ENCODE measurements around the gene USP2.
A peak's percentile ranks its signal among the peaks of the same experiment; 100 is the strongest.

Gene USP2

DNA sequence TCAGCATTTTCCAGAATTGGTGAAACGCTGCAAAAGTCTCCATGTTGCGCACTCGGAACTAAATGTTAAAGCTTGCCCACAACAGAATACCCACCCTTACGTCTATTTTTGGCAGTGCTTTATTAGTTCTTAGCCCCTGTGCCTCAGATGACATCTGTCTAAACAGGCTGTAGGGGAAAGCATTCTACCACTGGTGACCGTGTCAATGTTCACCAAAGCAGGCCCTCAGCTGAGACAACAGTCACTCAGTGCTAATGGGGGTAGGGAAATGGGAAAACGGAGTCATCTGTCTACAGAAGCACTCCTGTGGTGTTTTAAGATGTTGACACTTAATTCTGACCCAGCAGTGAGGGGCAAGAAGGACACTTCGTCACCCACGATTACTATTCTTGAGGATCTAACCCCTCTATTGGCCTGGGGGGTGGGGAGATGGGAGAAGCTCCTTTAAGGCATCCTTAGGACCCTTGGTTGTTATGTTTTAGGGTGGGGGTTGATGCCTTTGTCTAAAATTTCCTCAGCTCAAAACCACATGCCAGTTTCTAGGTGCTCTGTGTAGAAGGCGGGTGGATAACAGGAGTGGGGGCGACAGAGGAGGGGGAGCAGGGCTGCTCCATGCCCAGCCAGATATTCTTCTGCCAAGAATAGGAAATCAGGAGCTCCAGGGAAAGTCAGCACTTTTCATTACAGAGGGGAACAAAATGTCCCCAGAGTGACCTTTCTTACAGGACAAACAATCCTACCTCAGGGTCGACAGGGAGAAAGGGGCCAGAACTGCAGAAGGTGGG lies 19.4 kb downstream of the USP2 start:
- DNase-seq = no peak

DNA sequence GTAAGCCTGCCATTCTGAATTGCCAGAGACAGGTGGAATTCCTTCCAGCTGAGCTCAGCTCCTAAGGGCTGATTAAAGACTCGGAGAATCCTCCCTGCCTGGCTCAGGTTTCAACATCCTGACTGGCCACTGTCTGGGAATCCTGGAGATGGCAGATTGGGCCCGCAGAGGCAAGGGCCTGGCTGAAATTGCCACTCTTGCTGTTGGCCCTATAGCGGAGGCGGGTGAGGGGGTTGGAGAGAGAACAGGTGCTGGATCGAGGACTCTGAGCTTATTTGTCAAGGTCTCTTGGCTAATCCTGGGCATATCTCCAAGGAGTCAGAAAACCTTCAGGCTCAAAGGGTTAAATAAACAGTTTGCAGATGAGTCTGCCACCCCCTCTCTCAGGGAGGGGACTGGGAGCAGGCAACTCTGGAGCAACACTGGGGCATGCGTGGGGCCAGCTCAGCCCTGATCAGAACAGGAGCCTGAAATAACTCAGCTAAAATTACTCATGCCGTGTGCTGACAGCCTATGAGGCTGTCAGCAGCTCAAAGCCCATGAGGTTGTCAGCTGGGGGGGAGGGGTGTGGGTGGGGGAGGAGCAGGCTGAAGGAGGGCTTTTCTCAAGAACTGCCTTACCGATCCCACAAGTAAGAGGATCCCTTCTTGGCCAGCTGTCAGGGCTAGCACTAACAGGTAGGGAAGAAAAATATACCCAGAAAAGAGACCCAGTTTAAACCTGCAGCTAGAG lies 20.3 kb downstream of the USP2 start:
- DNase-seq = peak; percentile 67

GRCh38 chr11:119359365-119360214 lies 21.9 kb downstream of the USP2 start:
- no peak for DNase-seq

DNA sequence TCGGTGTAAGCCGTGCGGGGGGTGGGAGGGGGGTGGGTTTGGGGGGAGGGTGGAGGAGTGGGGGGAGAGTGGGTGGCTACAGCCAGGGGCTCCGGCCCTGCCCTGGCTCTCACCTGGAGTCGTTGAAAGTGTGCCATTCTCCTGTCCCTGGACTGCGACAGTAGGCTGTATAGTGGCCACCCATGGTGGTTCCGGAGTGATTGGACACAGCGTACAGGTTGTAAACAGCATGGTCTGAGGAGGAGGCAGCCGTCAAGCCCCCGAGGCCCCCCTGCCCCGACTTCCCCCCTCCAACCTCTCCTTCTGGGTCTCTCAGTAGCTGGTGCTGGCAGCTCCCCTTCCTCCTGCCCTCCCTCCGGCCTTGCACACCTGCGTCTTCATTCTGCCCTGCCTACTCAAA lies 24.4 kb downstream of the USP2 start:
- DNase-seq = no peak

GRCh38 chr11:119356349-119357031 lies 25.0 kb downstream of the USP2 start:
- DNase-seq = peak; percentile 85

GRCh38 chr11:119355091-119355843 lies 26.2 kb downstream of the USP2 start:
- DNase-seq = no peak

DNA sequence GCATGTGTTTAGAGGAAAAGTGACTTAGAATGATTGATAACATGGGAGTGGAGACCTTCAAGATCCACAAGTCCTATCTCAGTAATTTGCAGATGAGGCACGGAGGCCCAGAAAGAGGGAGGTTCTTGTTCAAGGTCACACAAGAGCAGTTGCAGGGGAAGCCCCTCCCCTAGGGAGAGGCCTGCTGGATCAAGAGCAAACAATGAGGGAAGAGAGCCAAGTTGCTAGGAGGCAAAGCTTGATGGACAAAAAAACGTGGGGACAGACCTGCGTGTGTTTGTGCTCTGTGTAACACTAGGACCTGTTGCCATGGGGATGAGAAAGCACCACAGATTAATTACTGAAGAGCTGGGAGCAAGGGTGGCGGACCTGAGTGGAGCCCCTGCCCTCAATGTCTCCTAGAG lies 28.6 kb downstream of the USP2 start:
- DNase-seq = no peak

- no peak for DNase-seq
Observed at GRCh38 chr11:119351232-119351631, 30.3 kb downstream of the USP2 start.

DNA sequence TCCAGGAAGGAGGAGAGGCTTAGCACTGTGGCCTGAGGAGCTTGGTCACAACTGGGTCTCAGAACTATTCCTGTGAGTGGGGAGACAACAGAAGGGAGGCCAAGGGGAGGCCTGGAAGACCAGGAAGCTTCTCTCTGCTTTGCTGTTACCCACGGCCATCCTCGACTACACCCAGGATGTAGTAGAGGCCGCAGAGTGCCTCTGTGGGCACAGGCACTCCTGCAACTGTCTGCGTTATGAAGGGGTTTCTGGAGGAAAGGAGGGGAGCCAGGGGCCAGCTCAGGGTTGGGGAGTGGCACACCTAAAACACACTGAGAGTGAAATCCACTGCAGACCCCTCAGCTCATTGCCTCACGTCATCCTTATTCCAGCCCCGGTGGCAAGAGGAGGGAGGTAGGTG lies 31.2 kb downstream of the USP2 start:
- no peak for DNase-seq

DNA sequence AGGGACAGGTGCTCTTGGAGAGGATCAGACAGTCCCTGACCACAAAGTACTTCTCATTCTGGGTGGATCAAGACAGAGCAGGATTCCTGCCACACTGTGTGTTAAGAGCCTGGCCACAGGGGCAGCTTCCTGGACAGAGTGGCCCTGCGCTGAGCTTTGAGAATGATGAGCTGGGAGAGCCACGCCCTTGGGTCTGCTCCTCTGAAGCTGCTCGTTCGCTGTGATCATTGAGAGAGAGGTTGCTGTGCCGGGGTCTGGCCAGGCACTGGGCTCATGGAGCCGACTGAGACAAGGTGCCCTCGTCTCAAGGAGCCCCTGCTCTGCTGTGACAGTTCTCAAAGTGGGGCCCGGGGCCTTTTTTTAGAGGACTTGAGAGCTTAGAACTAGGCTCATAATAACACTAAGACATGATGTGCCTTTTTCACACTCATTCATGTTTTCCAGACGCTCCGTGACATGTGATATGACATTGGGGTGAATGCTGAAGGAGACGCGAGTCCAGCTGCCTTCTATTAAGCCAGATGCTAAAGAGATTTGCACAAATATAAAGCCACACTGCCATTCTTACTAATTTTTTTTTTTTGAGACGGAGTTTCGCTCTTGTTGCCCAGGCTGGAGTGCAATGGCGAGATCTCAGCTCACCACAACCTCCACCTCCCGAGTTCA lies 33.4 kb downstream of the USP2 start:
- DNase-seq = no peak

DNA sequence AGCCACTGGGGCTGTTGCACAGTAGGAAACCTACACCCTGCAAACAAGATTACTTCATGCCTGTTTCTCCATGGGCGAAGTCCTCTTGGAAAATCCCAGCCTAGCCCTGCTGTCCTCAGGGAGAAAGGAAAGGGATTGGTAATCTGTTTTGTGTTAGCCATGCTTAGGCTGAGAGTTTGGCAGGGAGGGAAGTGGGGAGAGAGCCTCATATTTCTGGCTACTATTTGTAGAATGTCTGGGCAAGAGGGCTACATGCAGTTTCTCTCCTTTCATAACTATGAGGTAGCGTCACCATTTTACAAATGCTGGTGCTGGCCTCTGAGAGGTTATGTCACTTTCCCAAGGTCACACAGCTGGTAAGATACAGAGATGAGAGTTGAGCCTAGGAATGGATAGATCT lies 34.2 kb downstream of the USP2 start:
- DNase-seq = no peak

GRCh38 chr11:119346605-119347004 lies 34.9 kb downstream of the USP2 start, which contains the start of gene MFRP:
Gene MFRP (minus strand): TSS chr11:119346705. CDS start chr11:119346513, 192 bp downstream.
- no peak for DNase-seq

DNA sequence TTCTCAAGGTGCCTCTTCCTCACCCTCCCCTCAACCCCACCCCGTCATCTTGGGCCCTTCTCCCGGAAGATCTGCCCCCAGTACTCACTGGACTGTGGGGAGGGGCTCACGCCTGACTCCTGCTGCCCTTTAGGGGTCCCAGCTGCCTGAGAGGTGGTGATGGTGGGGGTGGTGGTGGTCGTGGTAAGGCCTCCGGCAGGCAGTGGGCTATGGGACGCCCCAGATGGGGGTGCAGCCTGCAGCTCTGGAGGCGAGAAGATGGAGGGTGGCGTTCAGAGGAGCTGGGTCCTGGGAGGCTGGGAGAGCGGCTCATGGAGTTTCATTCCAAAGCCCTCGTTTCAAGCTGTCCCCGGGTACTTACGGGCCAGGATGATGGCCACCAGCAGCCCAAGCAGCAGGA lies 35.8 kb downstream of the USP2 start:
- no peak for DNase-seq

DNA sequence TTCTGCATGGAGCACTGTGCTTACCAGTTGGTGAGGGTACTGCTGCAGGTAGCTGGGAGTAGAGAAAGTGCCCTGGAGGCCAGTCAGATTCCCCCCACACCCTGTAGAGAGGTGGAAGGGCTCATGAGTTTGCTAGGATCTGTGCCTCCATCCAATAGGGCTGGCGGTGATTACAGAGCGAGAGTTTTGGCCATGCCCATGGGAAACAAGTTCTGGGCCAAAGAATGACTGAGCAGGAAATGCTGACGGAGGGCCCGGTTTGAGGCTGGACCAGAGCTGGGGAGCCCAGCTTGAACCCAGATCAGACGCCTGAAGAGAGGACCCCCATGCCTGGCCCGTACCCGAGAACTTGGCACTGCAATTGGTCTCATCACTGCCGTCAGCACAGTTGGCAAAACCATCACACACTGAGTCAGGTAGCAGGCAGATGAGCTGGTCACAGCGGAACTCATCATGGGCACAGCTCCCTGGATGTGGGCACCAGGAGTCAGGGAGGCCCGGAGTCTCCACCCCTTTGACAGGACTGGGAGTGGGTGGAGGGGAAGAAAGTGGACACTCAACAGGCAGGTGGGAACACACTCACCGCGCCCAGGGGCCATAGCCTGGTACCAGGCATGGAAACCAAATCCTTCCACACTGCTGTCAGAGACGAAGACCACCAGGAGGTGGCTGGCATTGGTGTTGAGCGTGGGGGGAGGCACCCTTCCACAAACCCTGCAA lies 37.0 kb downstream of the USP2 start:
- DNase-seq = no peak

GRCh38 chr11:119343726-119344125 lies 37.8 kb downstream of the USP2 start:
- no peak for DNase-seq

DNA sequence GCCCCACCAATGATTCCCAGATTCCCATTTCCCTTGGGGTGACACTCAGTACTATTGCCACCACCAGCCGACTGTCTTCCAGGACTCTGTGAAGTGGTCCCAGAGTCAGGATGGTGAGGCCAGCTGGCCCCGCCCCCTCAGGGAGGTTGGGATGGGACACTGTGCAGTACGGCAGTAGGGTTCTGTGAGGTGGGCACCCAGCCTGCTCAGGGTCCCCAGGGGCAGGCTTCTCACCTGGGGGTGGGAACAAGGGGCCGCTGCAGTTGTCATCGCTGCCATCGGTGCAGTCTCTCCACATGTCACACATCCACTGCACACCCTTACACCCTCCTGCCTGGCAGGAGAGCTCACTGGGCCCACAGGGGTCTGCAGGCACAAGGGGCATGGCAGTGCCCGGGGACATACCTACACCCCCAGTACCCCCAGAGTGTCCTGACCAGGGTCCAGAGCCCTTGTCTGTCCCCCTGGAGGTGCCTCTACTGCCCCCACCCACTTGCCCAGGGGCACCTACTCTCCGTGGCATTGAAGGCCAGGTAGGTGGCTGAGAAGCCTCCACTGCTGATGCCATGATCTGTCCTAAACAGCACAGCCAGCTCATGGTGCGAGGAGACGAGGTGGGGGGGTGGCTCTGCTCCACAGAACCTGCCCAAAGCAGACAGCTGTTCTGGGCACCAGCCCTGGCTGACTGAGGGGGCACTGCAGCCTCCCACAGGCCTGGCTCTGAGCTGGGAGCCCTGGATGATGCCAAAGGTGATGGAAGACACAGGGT lies 38.9 kb downstream of the USP2 start:
- no peak for DNase-seq

GRCh38 chr11:119342023-119342300 lies 39.5 kb downstream of the USP2 start:
- no peak for DNase-seq

DNA sequence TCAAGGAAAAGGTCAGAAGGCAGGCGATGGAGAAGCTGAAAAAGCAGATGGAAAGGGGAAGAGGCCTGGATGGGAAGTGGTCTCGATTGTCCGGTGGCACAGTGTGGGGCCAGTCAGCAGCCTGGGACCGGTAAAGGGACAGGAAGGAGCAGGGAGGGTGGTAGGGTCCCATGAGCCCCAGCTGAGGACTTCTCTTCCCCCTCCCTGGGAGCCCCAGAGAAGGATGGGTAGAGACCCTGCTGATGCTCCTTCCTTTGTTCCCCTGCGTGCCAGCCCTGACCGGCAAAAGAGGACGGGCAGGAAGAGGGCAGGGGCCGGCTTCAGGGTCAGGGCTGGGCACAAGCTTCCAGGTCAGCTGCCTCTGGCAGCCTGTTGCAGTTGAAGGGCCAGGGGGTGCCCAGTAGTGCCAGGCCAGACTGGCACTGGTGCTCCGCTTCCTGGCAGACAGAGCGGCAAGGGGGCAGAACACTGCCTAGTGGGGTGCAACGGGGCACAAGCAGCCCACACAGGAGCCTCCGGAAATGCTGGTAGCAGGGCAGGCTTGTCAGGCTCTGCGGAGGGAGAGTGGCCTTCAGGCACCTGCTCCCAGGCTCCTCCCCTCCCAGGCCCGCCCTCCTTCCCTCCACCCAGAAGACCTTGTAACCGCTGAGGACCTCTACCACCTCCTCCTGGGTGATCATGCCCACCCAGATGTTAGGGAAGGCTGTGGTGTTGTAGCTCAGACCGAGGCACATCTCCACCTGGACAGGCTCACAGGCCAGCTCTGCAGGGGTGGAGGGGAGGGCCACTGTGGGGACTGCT lies 40.1 kb downstream of the USP2 start:
- DNase-seq = no peak
